ENCODE data around the gene XKR3. TPM values are rescaled to one million over a fixed set of nuclear protein-coding genes. Genes with fewer than 3 reads are reported as not detected.

Gene XKR3
- polyA plus RNA-seq, 2 donors = not detected

DNA sequence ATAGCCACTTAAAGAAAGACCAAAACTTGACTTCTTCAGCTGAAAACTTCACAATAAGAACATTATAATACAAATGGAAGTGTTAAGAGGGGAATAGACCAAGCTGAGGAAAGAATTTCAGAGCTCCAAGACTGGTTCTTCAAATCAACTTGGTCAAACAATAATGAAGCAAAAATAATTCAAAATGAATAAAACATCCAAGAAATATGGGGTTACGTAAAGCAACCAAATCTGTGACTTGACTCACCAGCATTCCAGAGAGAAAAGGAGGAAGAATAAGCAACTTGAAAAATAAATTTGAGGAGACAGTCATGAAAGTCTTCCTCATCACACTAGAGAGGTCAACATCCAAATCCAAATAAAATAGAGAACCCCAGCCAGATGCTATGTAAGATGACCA, 31.4 kb downstream of the XKR3 start:
- H3K36me3 ChIP-seq (ENCODE audit: control insufficient read depth in 2 of 2, insufficient read depth in 2 of 2, low read length in 1 of 2) = no peaks in the 10 kb centered on the region
- H3K27me3 ChIP-seq (ENCODE audit: control insufficient read depth in 1 of 2, insufficient read depth in 2 of 2, low read length in 2 of 2) = no peaks in the 10 kb centered on the region
- no peaks in the 10 kb centered on the region for H3K9me3 ChIP-seq (ENCODE audit: control insufficient read depth in 2 of 2, insufficient read depth in 1 of 2, low read depth in 1 of 2, low read length in 1 of 2)
- 87 to 90% methylated on average over 1 of the region's 1 CpG for WGBS, 2 donors
- H3K4me3 ChIP-seq (ENCODE audit: low read depth in 1 of 2, low read length in 2 of 2) = no peak overlapping the region
- no peaks in the 10 kb centered on the region for H3K4me1 ChIP-seq (ENCODE audit: control insufficient read depth in 2 of 2, insufficient read depth in 2 of 2, low read length in 1 of 2)
- H3K27ac ChIP-seq (ENCODE audit: low read depth in 2 of 2, low read length in 1 of 2) = no peak overlapping the region

DNA sequence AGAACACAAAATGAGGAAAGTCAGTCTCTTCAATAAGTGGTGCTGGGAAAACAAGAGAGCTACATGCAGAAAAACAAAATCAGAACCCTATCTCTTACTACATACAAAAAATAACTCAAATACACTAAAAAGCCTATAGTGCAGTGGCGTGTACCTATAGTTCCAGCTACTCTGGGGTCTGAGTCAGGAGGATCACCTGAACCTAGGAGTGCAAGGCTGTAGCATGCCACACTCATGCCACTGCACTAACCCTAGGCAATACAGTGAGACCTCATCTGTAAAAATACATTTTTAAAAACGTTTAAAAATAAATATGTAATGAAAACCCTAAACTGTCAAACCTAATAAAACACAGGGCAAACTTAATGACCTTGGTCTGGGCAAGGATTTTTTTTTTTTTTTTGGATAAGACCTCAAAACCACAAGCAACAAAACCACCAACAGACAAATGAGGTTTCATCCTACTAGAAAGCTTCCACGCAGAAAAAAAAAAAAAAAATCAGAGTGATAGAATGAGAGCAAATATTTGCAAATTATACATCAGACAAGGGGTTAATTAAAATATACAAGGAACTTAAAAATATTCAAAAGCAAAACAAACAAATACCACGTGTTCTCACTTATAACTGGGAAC, 35.2 kb downstream of the XKR3 start:
- 42 to 45% methylated on average over 4 of the region's 4 CpGs for WGBS, 2 donors
- H3K27me3 ChIP-seq (ENCODE audit: control insufficient read depth in 1 of 2, insufficient read depth in 2 of 2, low read length in 2 of 2) = no peaks in the 10 kb centered on the region
- no peak overlapping the region for H3K4me3 ChIP-seq (ENCODE audit: low read depth in 1 of 2, low read length in 2 of 2)
- H3K36me3 ChIP-seq (ENCODE audit: control insufficient read depth in 2 of 2, insufficient read depth in 2 of 2, low read length in 1 of 2) = no peaks in the 10 kb centered on the region
- H3K9me3 ChIP-seq (ENCODE audit: control insufficient read depth in 2 of 2, insufficient read depth in 1 of 2, low read depth in 1 of 2, low read length in 1 of 2) = peaks cover 2 to 4% of the 10 kb centered on the region in 2 donors
- no peaks in the 10 kb centered on the region for H3K4me1 ChIP-seq (ENCODE audit: control insufficient read depth in 2 of 2, insufficient read depth in 2 of 2, low read length in 1 of 2)
- H3K27ac ChIP-seq (ENCODE audit: low read depth in 2 of 2, low read length in 1 of 2) = no peak overlapping the region

DNA sequence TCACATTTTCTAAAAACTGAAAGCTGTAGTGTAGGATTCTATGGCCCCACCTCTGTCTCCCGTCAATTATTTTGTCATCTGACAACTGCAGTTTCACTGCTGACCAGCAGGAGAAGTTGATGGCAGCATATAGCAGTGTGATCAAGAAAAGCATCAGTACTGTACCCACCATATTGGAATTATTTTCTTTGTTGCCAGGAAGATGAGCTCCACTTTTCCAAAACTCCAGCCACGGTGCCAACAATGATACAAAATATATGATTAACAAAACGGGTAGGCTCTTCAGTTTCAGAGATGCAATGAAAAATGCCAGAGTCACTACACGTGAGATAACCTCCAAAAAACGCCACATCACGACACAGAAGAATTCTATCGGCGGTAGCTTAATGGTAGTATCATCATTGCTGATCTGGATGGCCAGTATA, 41.3 kb downstream of the XKR3 start:
- Histone ChIP-seq H3K4me3 (ENCODE audit: low read depth in 1 of 2, low read length in 2 of 2) (no peak overlapping the region), H3K36me3 (ENCODE audit: control insufficient read depth in 2 of 2, insufficient read depth in 2 of 2, low read length in 1 of 2) (no peaks in the 10 kb centered on the region), H3K9me3 (ENCODE audit: control insufficient read depth in 2 of 2, insufficient read depth in 1 of 2, low read depth in 1 of 2, low read length in 1 of 2) (peaks cover 2 to 4% of the 10 kb centered on the region in 2 donors), H3K27me3 (ENCODE audit: control insufficient read depth in 1 of 2, insufficient read depth in 2 of 2, low read length in 2 of 2) (no peaks in the 10 kb centered on the region), H3K27ac (ENCODE audit: low read depth in 2 of 2, low read length in 1 of 2) (no peak overlapping the region), H3K4me1 (ENCODE audit: control insufficient read depth in 2 of 2, insufficient read depth in 2 of 2, low read length in 1 of 2) (no peaks in the 10 kb centered on the region)
- WGBS, 2 donors = 70 to 80% methylated on average over 8 of the region's 8 CpGs

DNA sequence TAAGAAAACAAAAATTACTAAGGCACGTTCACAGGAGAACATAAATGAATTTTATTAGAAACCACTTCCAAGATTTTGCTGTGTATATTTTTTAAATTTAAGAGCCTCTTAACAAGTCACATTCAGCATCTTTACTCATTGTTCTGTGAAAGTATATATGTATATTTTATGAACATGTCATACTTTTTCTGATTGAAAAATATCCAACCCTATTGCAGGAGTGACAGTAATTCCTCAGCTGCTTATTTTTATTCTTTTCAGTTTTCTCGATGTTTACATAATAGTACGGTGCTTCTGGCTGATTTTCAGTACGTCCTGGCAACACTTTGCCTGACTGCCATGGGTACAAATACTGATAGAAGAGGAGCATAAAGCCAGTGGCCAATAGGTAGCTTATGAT, 41.8 kb downstream of the XKR3 start:
- Histone ChIP-seq H3K9me3 (ENCODE audit: control insufficient read depth in 2 of 2, insufficient read depth in 1 of 2, low read depth in 1 of 2, low read length in 1 of 2) (peaks cover 2 to 7% of the 10 kb centered on the region in 2 donors), H3K4me1 (ENCODE audit: control insufficient read depth in 2 of 2, insufficient read depth in 2 of 2, low read length in 1 of 2) (no peaks in the 10 kb centered on the region), H3K27me3 (ENCODE audit: control insufficient read depth in 1 of 2, insufficient read depth in 2 of 2, low read length in 2 of 2) (no peaks in the 10 kb centered on the region), H3K4me3 (ENCODE audit: low read depth in 1 of 2, low read length in 2 of 2) (no peak overlapping the region), H3K27ac (ENCODE audit: low read depth in 2 of 2, low read length in 1 of 2) (no peak overlapping the region), H3K36me3 (ENCODE audit: control insufficient read depth in 2 of 2, insufficient read depth in 2 of 2, low read length in 1 of 2) (no peaks in the 10 kb centered on the region)
- WGBS, 2 donors = 78 to 80% methylated on average over 4 of the region's 4 CpGs

DNA sequence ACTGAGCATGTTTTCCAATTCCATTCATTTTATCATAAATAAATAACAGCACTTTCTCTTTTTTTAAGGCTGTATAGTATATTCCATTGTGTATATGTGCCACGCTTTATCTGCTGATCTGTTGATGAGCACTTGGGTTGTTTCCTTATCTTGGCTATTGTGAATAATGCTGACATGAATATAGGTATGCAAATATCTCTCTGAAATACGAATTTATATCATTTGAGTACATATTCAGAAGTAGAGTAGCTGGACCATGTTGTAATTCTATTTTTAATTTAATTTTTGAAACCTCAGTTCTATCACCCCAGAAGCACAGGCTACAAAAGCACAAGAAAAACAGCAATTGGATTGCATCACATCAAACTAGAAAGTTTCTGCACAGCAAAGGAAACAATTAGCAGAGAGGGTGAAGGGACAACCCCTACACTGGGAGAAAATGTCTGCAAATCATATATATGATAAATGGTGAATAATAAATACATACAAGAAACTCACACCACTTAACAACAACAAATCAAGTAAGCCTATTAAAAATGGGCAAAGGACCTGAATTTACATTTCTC, 43.4 kb downstream of the XKR3 start:
- H3K36me3 ChIP-seq (ENCODE audit: control insufficient read depth in 2 of 2, insufficient read depth in 2 of 2, low read length in 1 of 2) = no peaks in the 10 kb centered on the region
- H3K9me3 ChIP-seq (ENCODE audit: control insufficient read depth in 2 of 2, insufficient read depth in 1 of 2, low read depth in 1 of 2, low read length in 1 of 2) = peaks cover 2 to 7% of the 10 kb centered on the region in 2 donors
- H3K4me1 ChIP-seq (ENCODE audit: control insufficient read depth in 2 of 2, insufficient read depth in 2 of 2, low read length in 1 of 2) = no peaks in the 10 kb centered on the region
- no peak overlapping the region for H3K27ac ChIP-seq (ENCODE audit: low read depth in 2 of 2, low read length in 1 of 2)
- no peak overlapping the region for H3K4me3 ChIP-seq (ENCODE audit: low read depth in 1 of 2, low read length in 2 of 2)
- no peaks in the 10 kb centered on the region for H3K27me3 ChIP-seq (ENCODE audit: control insufficient read depth in 1 of 2, insufficient read depth in 2 of 2, low read length in 2 of 2)
- WGBS, 2 donors = 34 to 47% methylated on average over 2 of the region's 2 CpGs

DNA sequence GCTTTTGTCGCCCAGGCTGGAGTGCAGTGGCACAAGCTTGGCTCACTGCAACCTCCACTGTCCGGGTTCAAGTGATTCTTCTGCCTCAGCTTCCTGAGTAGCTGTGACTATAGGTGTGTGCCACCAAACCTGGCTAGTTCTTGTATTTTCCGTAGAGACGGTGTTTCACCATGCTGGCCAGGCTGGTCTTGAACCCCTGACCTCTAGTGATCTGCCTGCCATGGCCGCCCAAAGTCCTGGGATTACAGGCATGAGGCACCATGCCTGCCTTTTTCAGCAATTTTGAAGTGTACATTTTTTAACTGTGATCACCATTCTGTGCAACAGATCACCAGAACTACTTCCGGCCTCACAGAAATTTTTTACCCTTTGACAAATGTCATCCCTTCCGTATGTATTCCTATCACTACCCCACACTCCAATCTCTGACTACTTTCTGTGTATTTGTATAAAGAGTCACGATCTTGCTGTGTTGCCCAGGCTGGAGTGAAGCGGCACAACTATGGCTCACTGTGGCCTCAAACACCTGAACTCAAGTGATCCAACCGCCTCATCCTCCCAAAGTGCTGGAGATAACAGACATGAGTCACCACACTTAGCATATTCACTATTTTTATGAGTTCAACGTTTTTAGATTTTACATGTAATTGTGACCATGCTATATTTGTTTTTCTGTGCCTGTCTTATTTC, 44.0 kb downstream of the XKR3 start:
- no peak overlapping the region for H3K27ac ChIP-seq (ENCODE audit: low read depth in 2 of 2, low read length in 1 of 2)
- H3K4me3 ChIP-seq (ENCODE audit: low read depth in 1 of 2, low read length in 2 of 2) = no peak overlapping the region
- 76 to 79% methylated on average over 11 of the region's 11 CpGs for WGBS, 2 donors
- H3K9me3 ChIP-seq (ENCODE audit: control insufficient read depth in 2 of 2, insufficient read depth in 1 of 2, low read depth in 1 of 2, low read length in 1 of 2) = peaks cover 0 to 5% of the 10 kb centered on the region in 2 donors
- no peaks in the 10 kb centered on the region for H3K36me3 ChIP-seq (ENCODE audit: control insufficient read depth in 2 of 2, insufficient read depth in 2 of 2, low read length in 1 of 2)
- no peaks in the 10 kb centered on the region for H3K4me1 ChIP-seq (ENCODE audit: control insufficient read depth in 2 of 2, insufficient read depth in 2 of 2, low read length in 1 of 2)
- H3K27me3 ChIP-seq (ENCODE audit: control insufficient read depth in 1 of 2, insufficient read depth in 2 of 2, low read length in 2 of 2) = no peaks in the 10 kb centered on the region

DNA sequence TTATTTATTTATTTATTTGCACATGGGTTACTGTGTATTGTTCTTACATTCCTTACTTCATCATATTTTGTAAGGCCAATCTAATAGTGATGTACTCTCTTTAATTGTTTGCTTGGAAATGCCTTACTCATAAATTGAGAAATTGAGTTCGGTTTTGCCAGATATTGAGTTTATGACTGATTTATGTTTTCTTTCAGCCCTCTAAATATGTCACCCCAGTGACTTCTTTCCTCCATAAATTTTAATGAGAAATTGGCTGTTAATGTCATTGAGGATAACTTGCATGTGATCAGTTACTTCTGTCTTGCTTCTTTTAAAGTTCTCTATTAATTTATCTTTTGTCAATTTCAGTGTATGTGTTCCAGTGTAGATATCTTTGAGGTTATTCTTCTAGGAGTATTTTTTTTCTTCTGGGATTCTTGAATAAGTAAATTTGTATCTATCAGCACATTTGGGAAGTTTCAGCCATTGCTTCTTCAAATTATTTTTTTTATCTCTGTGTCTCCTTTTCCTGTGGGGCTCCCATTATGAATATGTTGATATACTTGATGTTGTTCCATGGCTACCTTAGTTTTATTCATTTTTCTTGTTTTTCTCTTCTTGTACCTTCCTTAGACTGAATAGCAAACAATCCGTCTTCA, 47.8 kb downstream of the XKR3 start:
- Histone ChIP-seq H3K27me3 (ENCODE audit: control insufficient read depth in 1 of 2, insufficient read depth in 2 of 2, low read length in 2 of 2) (no peaks in the 10 kb centered on the region), H3K36me3 (ENCODE audit: control insufficient read depth in 2 of 2, insufficient read depth in 2 of 2, low read length in 1 of 2) (no peaks in the 10 kb centered on the region), H3K9me3 (ENCODE audit: control insufficient read depth in 2 of 2, insufficient read depth in 1 of 2, low read depth in 1 of 2, low read length in 1 of 2) (peaks cover 0 to 6% of the 10 kb centered on the region in 2 donors), H3K4me3 (ENCODE audit: low read depth in 1 of 2, low read length in 2 of 2) (no peak overlapping the region), H3K27ac (ENCODE audit: low read depth in 2 of 2, low read length in 1 of 2) (no peak overlapping the region), H3K4me1 (ENCODE audit: control insufficient read depth in 2 of 2, insufficient read depth in 2 of 2, low read length in 1 of 2) (no peaks in the 10 kb centered on the region)
- 58 to 73% methylated on average over 2 of the region's 2 CpGs for WGBS, 2 donors

DNA sequence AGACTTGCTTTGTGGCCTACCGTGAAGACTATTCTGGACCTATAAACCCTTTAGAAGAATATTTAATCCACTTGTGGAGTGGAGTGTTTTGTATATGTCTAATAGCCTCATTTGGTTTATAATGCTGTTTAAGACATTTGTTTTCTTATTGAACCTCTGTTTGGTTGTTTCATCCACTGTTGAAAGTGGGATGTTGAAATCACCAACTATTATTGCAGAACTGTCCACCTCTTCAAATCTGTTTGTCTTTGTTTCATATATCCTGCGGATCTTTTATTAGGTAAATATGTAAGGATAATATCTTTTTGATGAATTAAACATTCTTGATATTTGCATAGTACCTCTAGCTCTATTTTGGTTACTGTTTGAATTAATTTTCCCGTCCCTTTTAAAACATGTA, 49.1 kb downstream of the XKR3 start:
- H3K27ac ChIP-seq (ENCODE audit: low read depth in 2 of 2, low read length in 1 of 2) = no peak overlapping the region
- no peaks in the 10 kb centered on the region for H3K27me3 ChIP-seq (ENCODE audit: control insufficient read depth in 1 of 2, insufficient read depth in 2 of 2, low read length in 2 of 2)
- H3K4me1 ChIP-seq (ENCODE audit: control insufficient read depth in 2 of 2, insufficient read depth in 2 of 2, low read length in 1 of 2) = no peaks in the 10 kb centered on the region
- H3K36me3 ChIP-seq (ENCODE audit: control insufficient read depth in 2 of 2, insufficient read depth in 2 of 2, low read length in 1 of 2) = no peaks in the 10 kb centered on the region
- WGBS, 2 donors = 80 to 87% methylated on average over 3 of the region's 3 CpGs
- peaks cover 0 to 6% of the 10 kb centered on the region in 2 donors for H3K9me3 ChIP-seq (ENCODE audit: control insufficient read depth in 2 of 2, insufficient read depth in 1 of 2, low read depth in 1 of 2, low read length in 1 of 2)
- no peak overlapping the region for H3K4me3 ChIP-seq (ENCODE audit: low read depth in 1 of 2, low read length in 2 of 2)

DNA sequence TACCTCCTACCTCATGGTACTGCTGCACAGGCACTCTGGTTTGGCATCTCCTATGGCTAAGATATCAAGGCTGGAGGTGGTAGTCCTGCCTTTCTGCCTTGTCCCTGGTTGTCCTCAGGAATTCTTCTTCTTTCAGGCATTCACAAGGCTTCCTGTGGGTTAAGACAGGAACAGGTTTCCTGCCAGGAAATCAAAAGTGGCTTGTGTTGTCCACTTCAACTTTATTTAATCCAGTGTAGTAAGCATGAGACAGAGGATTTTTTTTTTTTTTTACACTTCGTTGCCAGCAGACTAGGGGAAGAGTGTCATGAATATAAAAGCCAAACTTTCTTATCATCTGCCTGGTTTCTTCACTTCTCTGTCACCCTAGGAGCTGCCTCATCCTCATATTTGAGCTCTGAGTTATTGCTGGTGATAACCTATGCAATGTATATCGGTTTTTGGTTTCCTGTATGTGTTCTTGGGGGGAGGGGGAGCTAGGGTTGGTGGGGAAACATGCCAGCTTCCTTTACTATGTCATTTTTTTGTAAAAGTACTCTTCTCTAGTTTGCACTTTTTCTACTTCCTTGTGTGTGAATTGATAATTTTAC, 50.2 kb downstream of the XKR3 start:
- 9 to 20% methylated on average over 2 of the region's 2 CpGs for WGBS, 2 donors
- H3K27me3 ChIP-seq (ENCODE audit: control insufficient read depth in 1 of 2, insufficient read depth in 2 of 2, low read length in 2 of 2) = no peaks in the 10 kb centered on the region
- H3K4me1 ChIP-seq (ENCODE audit: control insufficient read depth in 2 of 2, insufficient read depth in 2 of 2, low read length in 1 of 2) = no peaks in the 10 kb centered on the region
- H3K9me3 ChIP-seq (ENCODE audit: control insufficient read depth in 2 of 2, insufficient read depth in 1 of 2, low read depth in 1 of 2, low read length in 1 of 2) = peaks cover 0 to 6% of the 10 kb centered on the region in 2 donors
- H3K27ac ChIP-seq (ENCODE audit: low read depth in 2 of 2, low read length in 1 of 2) = no peak overlapping the region
- H3K36me3 ChIP-seq (ENCODE audit: control insufficient read depth in 2 of 2, insufficient read depth in 2 of 2, low read length in 1 of 2) = no peaks in the 10 kb centered on the region
- H3K4me3 ChIP-seq (ENCODE audit: low read depth in 1 of 2, low read length in 2 of 2) = no peak overlapping the region
